ENCODE measurements around the gene ASB13. TPM values are rescaled to one million over a fixed set of nuclear protein-coding genes. Genes with fewer than 3 reads are reported as not detected.

ASB13 gene
- polyA plus RNA-seq, 1 donor from 2014 or later = 5.6 TPM

GRCh38 chr10:5645944-5646617 lies 20.3 kb downstream of the ASB13 start:
- H3K36me3 ChIP-seq (ENCODE audit: insufficient read depth, low read length) = no peaks in the 10 kb centered on the region
- H2AFZ ChIP-seq (ENCODE audit: low read depth, low read length) = no peak overlapping the region

DNA sequence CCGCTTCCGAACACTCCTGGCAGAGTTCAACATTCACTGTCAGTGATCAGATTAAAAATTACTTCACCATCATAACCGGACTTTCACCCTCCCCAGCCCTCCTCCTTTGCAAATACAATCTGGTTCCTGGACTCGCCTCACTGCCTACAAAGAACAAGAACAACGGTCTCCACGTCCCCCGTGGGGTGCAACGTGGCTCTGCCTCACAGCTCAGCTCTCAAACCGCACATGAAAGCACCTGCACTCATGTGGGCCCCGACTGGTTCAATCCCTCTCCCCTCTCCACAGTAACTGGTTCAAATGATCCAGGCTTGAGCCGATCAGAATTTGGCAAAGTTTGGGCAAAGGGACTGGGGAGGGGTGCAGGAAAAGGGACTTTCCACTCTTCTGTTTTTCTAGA lies 21.0 kb downstream of the ASB13 start:
- no peaks in the 10 kb centered on the region for H3K9me2 ChIP-seq (ENCODE audit: insufficient read depth, low read length)
- no peak overlapping the region for H3K4me2 ChIP-seq (ENCODE audit: low read length)
- no peak overlapping the region for H3K9ac ChIP-seq (ENCODE audit: low read length)
- no peak overlapping the region for H3K4me3 ChIP-seq (ENCODE audit: low read length)
- H3F3A ChIP-seq (ENCODE audit: insufficient read depth, low read length, poor library complexity, severe bottlenecking) = no peaks in the 10 kb centered on the region
- no peak overlapping the region for H3K27ac ChIP-seq (ENCODE audit: low read length)
- TF ChIP-seq TAF1 (IDR thresholded peaks at IDR 0.05; ENCODE audit: low read depth) (no peak), SMC3 (conservative IDR thresholded peaks at IDR 0.05; ENCODE audit: poor library complexity) (no peak), POLR2AphosphoS5 (IDR thresholded peaks at IDR 0.05) (no peak), RAD21 (conservative IDR thresholded peaks at IDR 0.05) (no peak), CTCF (IDR thresholded peaks at IDR 0.05; ENCODE audit: poor library complexity, severe bottlenecking) (no peak), EZH2 (IDR thresholded peaks at IDR 0.05; ENCODE audit: borderline replicate concordance, insufficient read depth, low read length, poor library complexity, severe bottlenecking) (no peak), EP300 (conservative IDR thresholded peaks at IDR 0.05; ENCODE audit: poor library complexity, severe bottlenecking) (no peak), MXI1 (conservative IDR thresholded peaks at IDR 0.05; ENCODE audit: poor library complexity, severe bottlenecking) (no peak)
- TF ChIP-seq, protein P1, sequence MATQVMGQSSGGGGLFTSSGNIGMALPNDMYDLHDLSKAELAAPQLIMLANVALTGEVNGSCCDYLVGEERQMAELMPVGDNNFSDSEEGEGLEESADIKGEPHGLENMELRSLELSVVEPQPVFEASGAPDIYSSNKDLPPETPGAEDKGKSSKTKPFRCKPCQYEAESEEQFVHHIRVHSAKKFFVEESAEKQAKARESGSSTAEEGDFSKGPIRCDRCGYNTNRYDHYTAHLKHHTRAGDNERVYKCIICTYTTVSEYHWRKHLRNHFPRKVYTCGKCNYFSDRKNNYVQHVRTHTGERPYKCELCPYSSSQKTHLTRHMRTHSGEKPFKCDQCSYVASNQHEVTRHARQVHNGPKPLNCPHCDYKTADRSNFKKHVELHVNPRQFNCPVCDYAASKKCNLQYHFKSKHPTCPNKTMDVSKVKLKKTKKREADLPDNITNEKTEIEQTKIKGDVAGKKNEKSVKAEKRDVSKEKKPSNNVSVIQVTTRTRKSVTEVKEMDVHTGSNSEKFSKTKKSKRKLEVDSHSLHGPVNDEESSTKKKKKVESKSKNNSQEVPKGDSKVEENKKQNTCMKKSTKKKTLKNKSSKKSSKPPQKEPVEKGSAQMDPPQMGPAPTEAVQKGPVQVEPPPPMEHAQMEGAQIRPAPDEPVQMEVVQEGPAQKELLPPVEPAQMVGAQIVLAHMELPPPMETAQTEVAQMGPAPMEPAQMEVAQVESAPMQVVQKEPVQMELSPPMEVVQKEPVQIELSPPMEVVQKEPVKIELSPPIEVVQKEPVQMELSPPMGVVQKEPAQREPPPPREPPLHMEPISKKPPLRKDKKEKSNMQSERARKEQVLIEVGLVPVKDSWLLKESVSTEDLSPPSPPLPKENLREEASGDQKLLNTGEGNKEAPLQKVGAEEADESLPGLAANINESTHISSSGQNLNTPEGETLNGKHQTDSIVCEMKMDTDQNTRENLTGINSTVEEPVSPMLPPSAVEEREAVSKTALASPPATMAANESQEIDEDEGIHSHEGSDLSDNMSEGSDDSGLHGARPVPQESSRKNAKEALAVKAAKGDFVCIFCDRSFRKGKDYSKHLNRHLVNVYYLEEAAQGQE (IDR thresholded peaks at IDR 0.05; ENCODE audit: borderline replicate concordance) = no peak
- H3K79me2 ChIP-seq (replicated peaks; ENCODE audit: insufficient read depth, low read length) = no peaks in the 10 kb centered on the region
- H4K20me1 ChIP-seq (ENCODE audit: insufficient read depth) = no peaks in the 10 kb centered on the region
- no peaks in the 10 kb centered on the region for H3K27me3 ChIP-seq (ENCODE audit: insufficient read depth, low read depth, low read length)
- no peaks in the 10 kb centered on the region for H3K9me3 ChIP-seq (ENCODE audit: low read length)
- H2AFZ ChIP-seq (ENCODE audit: low read depth, low read length) = no peak overlapping the region
- no peaks in the 10 kb centered on the region for H3K36me3 ChIP-seq (ENCODE audit: insufficient read depth, low read length)

More at GRCh38 chr10:5645944-5646617, 20.3 kb downstream of the ASB13 start:
- H3K4me3 ChIP-seq (ENCODE audit: low read length) = no peak overlapping the region
- no peaks in the 10 kb centered on the region for H3K9me3 ChIP-seq (ENCODE audit: low read length)
- no peak overlapping the region for H3K4me2 ChIP-seq (ENCODE audit: low read length)
- H3K9me2 ChIP-seq (ENCODE audit: insufficient read depth, low read length) = no peaks in the 10 kb centered on the region
- H3K27ac ChIP-seq (ENCODE audit: low read length) = no peak overlapping the region
- H3K79me2 ChIP-seq (replicated peaks; ENCODE audit: insufficient read depth, low read length) = no peaks in the 10 kb centered on the region
- H3F3A ChIP-seq (ENCODE audit: insufficient read depth, low read length, poor library complexity, severe bottlenecking) = no peaks in the 10 kb centered on the region
- H3K9ac ChIP-seq (ENCODE audit: low read length) = no peak overlapping the region
- TF ChIP-seq POLR2AphosphoS5 (IDR thresholded peaks at IDR 0.05) (no peak), TAF1 (IDR thresholded peaks at IDR 0.05; ENCODE audit: low read depth) (no peak), SMC3 (conservative IDR thresholded peaks at IDR 0.05; ENCODE audit: poor library complexity) (no peak)
- no peaks in the 10 kb centered on the region for H3K27me3 ChIP-seq (ENCODE audit: insufficient read depth, low read depth, low read length)
- no peaks in the 10 kb centered on the region for H4K20me1 ChIP-seq (ENCODE audit: insufficient read depth)
